Heart left ventricle (tissue), 13 donors: Measurements from ENCODE around the gene SLC24A4.

Experiments used
- POLR2A ChIP-seq, 2 donors: fragments of 450-650 bp; IDR thresholded peaks; one replicate each; pipeline ENCODE4 v1.6.1; 2017; ENCODE audit warnings: antibody characterized with exemption in 2 of 2, mild to moderate bottlenecking in 2 of 2, moderate library complexity in 2 of 2
- TF ChIP-seq, protein P1 (sequence below), 12 donors: fragments of 200-600 bp; sonication (generic) in 4 of 12; IDR thresholded peaks; one replicate each; pipeline versions ENCODE4 v1.5.0 to v1.8.0; 2018 to 2022; ENCODE audit warnings: antibody characterized with exemption in 12 of 12, mild to moderate bottlenecking in 5 of 12
- donor health status: ischemic (EF 13 %, LVEDD 7.1; RV severe dilation, severe dysfunction).
- donor health status: DM: no; HTN: yes; CAD: no.
- donor health status: DM: no; HTN: no; CAD: no.
- donor health status: ischemic (EF 25% LVEDD 6.9; RV normal size, moderate dysfunction).
- donor health status: ischemic (EF 25% LVEDD 5.7; RV mildly dilated, moderate dysfunction).
- donor health status: ischemic (EF 35%, LVEDD 5.7; RV mildly dilated, moderate dysfunction).
- donor health status: nonischemic (EF 11% LVEDD 7.7; RV severe dilation, severe dysfunction).
- donor health status: DM: yes; HTN: yes; CAD: no.
- donor health status: PGD.
- donor health status: ischemic (EF 29% LVEDD 5.4; RV normal size, mild dysfunction).
- donor health status: nonischemic (EF 23%, LVEDD 6.1; RV moderate dilation, normal function).

DNA sequence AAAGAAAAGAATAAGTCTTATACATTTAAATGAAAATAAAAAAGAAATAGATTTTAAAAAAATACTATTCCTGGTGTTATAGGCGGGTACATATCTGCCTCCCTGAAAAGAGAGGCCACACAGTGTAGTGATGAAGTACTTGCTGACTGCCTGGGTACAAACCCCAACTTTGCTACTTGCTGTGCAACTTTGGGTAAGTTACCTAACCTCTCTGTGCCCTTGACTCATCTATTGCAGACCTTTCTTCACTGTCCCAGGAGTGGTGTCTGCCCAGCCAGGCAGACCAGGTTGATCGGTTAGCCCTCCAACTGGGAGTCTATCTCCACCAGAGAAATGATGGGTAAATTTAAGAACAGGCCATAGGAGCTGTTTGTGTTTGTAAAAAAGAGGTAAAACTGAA, 82.0 kb downstream of the SLC24A4 start:
- TF ChIP-seq, protein P1, sequence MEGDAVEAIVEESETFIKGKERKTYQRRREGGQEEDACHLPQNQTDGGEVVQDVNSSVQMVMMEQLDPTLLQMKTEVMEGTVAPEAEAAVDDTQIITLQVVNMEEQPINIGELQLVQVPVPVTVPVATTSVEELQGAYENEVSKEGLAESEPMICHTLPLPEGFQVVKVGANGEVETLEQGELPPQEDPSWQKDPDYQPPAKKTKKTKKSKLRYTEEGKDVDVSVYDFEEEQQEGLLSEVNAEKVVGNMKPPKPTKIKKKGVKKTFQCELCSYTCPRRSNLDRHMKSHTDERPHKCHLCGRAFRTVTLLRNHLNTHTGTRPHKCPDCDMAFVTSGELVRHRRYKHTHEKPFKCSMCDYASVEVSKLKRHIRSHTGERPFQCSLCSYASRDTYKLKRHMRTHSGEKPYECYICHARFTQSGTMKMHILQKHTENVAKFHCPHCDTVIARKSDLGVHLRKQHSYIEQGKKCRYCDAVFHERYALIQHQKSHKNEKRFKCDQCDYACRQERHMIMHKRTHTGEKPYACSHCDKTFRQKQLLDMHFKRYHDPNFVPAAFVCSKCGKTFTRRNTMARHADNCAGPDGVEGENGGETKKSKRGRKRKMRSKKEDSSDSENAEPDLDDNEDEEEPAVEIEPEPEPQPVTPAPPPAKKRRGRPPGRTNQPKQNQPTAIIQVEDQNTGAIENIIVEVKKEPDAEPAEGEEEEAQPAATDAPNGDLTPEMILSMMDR (IDR thresholded peaks at IDR 0.05), result no peak
- TF ChIP-seq POLR2A (IDR thresholded peaks at IDR 0.05), result no peak
